ENCODE results near the gene MAD2L2.

DNA sequence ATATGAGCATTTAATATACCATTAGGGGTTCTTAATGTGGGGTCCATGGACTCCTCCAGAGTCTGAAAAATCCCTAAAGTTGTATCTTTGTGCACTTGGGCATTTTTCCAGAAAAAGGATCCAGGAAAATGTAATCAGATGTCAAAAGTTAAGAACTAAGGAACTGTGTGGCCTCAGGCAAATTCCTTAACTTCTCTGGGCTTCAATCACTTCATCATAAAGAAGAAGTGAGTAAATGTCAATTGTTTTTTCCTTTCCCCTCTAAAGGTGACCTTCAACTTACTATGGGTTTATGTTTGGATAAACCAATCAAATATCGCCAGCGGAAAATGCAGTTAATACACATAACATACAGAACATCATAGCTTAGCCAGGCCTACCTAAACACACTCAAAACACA, 2.5 kb downstream of the MAD2L2 start:
- TF ChIP-seq, protein P1, sequence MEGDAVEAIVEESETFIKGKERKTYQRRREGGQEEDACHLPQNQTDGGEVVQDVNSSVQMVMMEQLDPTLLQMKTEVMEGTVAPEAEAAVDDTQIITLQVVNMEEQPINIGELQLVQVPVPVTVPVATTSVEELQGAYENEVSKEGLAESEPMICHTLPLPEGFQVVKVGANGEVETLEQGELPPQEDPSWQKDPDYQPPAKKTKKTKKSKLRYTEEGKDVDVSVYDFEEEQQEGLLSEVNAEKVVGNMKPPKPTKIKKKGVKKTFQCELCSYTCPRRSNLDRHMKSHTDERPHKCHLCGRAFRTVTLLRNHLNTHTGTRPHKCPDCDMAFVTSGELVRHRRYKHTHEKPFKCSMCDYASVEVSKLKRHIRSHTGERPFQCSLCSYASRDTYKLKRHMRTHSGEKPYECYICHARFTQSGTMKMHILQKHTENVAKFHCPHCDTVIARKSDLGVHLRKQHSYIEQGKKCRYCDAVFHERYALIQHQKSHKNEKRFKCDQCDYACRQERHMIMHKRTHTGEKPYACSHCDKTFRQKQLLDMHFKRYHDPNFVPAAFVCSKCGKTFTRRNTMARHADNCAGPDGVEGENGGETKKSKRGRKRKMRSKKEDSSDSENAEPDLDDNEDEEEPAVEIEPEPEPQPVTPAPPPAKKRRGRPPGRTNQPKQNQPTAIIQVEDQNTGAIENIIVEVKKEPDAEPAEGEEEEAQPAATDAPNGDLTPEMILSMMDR (IDR thresholded peaks at IDR 0.05; ENCODE audit: low read length) = no peak
- no peak for TF ChIP-seq EZH2phosphoT487 (IDR thresholded peaks at IDR 0.05; ENCODE audit: low read length)

Measured in MM.1S (cell line).